IMR-90 (cell line): ENCODE results near the gene FAM53C. TPM values are rescaled to one million over a fixed set of nuclear protein-coding genes. Genes with fewer than 3 reads are reported as not detected.

Source experiments
- ATAC-seq: fragments of 200-7000 bp; cut with Tn5 transposase; 2 replicates; pipeline ENCODE4 v1.9.1; 2020; ENCODE audit warnings: low read depth, mild to moderate bottlenecking, moderate library complexity
- BruUV-seq: library from RNA; stranded (reverse); fragments of 400-500 nt; replicated peaks from 2 replicates; lab custom pipeline; 2021; lab: Mats Ljungman, UMichigan
- CTCF ChIA-PET: fragments of 300-600 bp; formaldehyde crosslinking; extraction: SDS; loops from one replicate; lab custom pipeline; 2021; ENCODE audit warnings: antibody characterized with exemption; lab: Yijun Ruan, JAX
- POLR2A ChIA-PET: fragments of 300-600 bp; sonication (Branson Sonifier 250); formaldehyde crosslinking; loops from one replicate; lab custom pipeline; 2022; ENCODE audit warnings: antibody characterized with exemption; ENCODE audit not compliant: unreplicated experiment; lab: Charles Lee
- DNase-seq: peaks from one replicate; pipeline ENCODE4 v3.0.0; 2013
- H2AFZ ChIP-seq: replicated peaks from 2 replicates; pipeline ENCODE3; 2013; ENCODE audit warnings: low read length, mild to moderate bottlenecking; ENCODE audit not compliant: poor library complexity
- H2AK5ac ChIP-seq: 2 replicates; pipeline ENCODE4 v1.6.1; 2013; ENCODE audit warnings: low read depth, low read length, inconsistent platforms
- H2AK9ac ChIP-seq: replicated peaks from 2 replicates; pipeline ENCODE3; 2013; ENCODE audit warnings: mild to moderate bottlenecking, low read depth, low read length, moderate library complexity; ENCODE audit not compliant: poor library complexity
- H2BK120ac ChIP-seq: 2 replicates; pipeline ENCODE4 v1.6.1; 2013; ENCODE audit warnings: low read depth, low read length, inconsistent platforms
- H2BK15ac ChIP-seq: 3 replicates; pipeline ENCODE4 v1.6.1; 2013; ENCODE audit warnings: low read depth, low read length, inconsistent platforms
- H2BK20ac ChIP-seq: 2 replicates; pipeline ENCODE4 v1.6.1; 2013; ENCODE audit warnings: low read depth, mild to moderate bottlenecking, inconsistent platforms, low read length, moderate library complexity
- H2BK5ac ChIP-seq: 2 replicates; pipeline ENCODE4 v1.6.1; 2013; ENCODE audit warnings: mild to moderate bottlenecking, low read depth, low read length, inconsistent platforms; ENCODE audit not compliant: poor library complexity, severe bottlenecking
- H3K14ac ChIP-seq: replicated peaks from 2 replicates; pipeline ENCODE4 v1.6.1; 2013; ENCODE audit warnings: low read depth, low read length, inconsistent platforms
- H3K18ac ChIP-seq: 2 replicates; pipeline ENCODE4 v1.6.1; 2013; ENCODE audit warnings: low read depth, low read length, control low read depth
- H3K23ac ChIP-seq: 2 replicates; pipeline ENCODE4 v1.6.1; 2013; ENCODE audit warnings: low read depth, low read length, inconsistent platforms
- H3K27ac ChIP-seq: 2 replicates; pipeline ENCODE4 v1.5.1; 2013; ENCODE audit warnings: mild to moderate bottlenecking, control low read depth, low read length; ENCODE audit not compliant: insufficient read depth
- H3K27me3 ChIP-seq: 2 replicates; pipeline ENCODE4 v1.6.1; 2013; ENCODE audit warnings: low read length; ENCODE audit not compliant: control insufficient read depth, insufficient read depth
- H3K36me3 ChIP-seq: 2 replicates; pipeline ENCODE4 v1.6.1; 2013; ENCODE audit warnings: low read length, mixed read lengths; ENCODE audit not compliant: control insufficient read depth, insufficient read depth
- H3K4ac ChIP-seq: 2 replicates; pipeline ENCODE4 v1.6.1; 2013; ENCODE audit warnings: low read depth, low read length, inconsistent platforms
- H3K4me1 ChIP-seq: 2 replicates; pipeline ENCODE4 v1.6.1; 2013; ENCODE audit warnings: low read length, mixed read lengths; ENCODE audit not compliant: control insufficient read depth, insufficient read depth
- H3K4me2 ChIP-seq: 2 replicates; pipeline ENCODE4 v1.6.1; 2013; ENCODE audit warnings: low read depth, mild to moderate bottlenecking, control low read depth, low read length, moderate library complexity
- H3K4me3 ChIP-seq: 2 replicates; pipeline ENCODE4 v1.5.1; 2013; ENCODE audit warnings: low read depth, mild to moderate bottlenecking, control low read depth, low read length, moderate library complexity; ENCODE audit not compliant: insufficient read depth
- H3K56ac ChIP-seq: 2 replicates; pipeline ENCODE4 v1.6.1; 2013; ENCODE audit warnings: low read length, inconsistent platforms; ENCODE audit not compliant: insufficient read depth; ENCODE audit errors: extremely low read depth
- H3K79me1 ChIP-seq, 2 experiments: 2 replicates each; pipeline ENCODE4 v1.6.1; 2013; ENCODE audit warnings: low read length in 2 of 2, inconsistent platforms in 1 of 2, low read depth in 1 of 2
- H3K9ac ChIP-seq: 2 replicates; pipeline ENCODE4 v1.6.1; 2013; ENCODE audit warnings: low read depth, low read length, control low read depth
- H3K9me1 ChIP-seq: 2 replicates; pipeline ENCODE4 v1.6.1; 2013; ENCODE audit warnings: low read length, inconsistent platforms; ENCODE audit not compliant: insufficient read depth
- H3K9me3 ChIP-seq: 2 replicates; pipeline ENCODE4 v1.6.1; 2013; ENCODE audit warnings: low read length; ENCODE audit not compliant: control insufficient read depth, insufficient read depth
- H4K20me1 ChIP-seq: 2 replicates; pipeline ENCODE4 v1.6.1; 2013; ENCODE audit warnings: low read length, inconsistent platforms; ENCODE audit not compliant: insufficient read depth
- H4K5ac ChIP-seq: 2 replicates; pipeline ENCODE4 v1.6.1; 2013; ENCODE audit warnings: mild to moderate bottlenecking, low read depth, low read length, control low read depth
- H4K8ac ChIP-seq, 2 experiments: 2 replicates each; pipeline ENCODE4 v1.6.1; 2013; ENCODE audit warnings: low read depth in 2 of 2, low read length in 2 of 2, control low read depth in 1 of 2, inconsistent platforms in 1 of 2
- H4K91ac ChIP-seq: 2 replicates; pipeline ENCODE4 v1.6.1; 2013; ENCODE audit warnings: low read depth, low read length, inconsistent platforms; ENCODE audit not compliant: insufficient read depth
- CEBPB ChIP-seq: IDR thresholded peaks from 2 replicates; pipeline ENCODE4 v1.6.1; 2012; ENCODE audit warnings: low read depth, low read length, improper control_type of control experiment
- CHD1 ChIP-seq: IDR thresholded peaks from 2 replicates; pipeline ENCODE4 v1.6.1; 2012; ENCODE audit warnings: low read depth, low read length, improper control_type of control experiment
- CTCF ChIP-seq: conservative IDR thresholded peaks from 2 replicates; pipeline ENCODE4 v1.5.1; 2012; ENCODE audit warnings: mild to moderate bottlenecking, low read depth, low read length, improper control_type of control experiment
- MAFK ChIP-seq: IDR thresholded peaks from 2 replicates; pipeline ENCODE4 v1.6.1; 2012; ENCODE audit warnings: low read depth, low read length, improper control_type of control experiment
- MAZ ChIP-seq: IDR thresholded peaks from 2 replicates; pipeline ENCODE4 v1.6.1; 2012; ENCODE audit warnings: low read depth, mild to moderate bottlenecking, low read length, improper control_type of control experiment, moderate library complexity, borderline replicate concordance
- NFE2L2 ChIP-seq: fragments of 150-350 bp; IDR thresholded peaks from 2 replicates; pipeline ENCODE4 v1.6.1; 2016; ENCODE audit warnings: low read depth, mild to moderate bottlenecking, low read length
- POLR2A ChIP-seq: IDR thresholded peaks from 2 replicates; pipeline ENCODE4 v1.6.1; 2012; ENCODE audit warnings: mild to moderate bottlenecking, low read depth, low read length
- RAD21 ChIP-seq: IDR thresholded peaks from 2 replicates; pipeline ENCODE4 v1.6.1; 2012; ENCODE audit warnings: low read length, improper control_type of control experiment
- RFX5 ChIP-seq: IDR thresholded peaks from 2 replicates; pipeline ENCODE4 v1.8.0; 2012; ENCODE audit warnings: low read depth, mild to moderate bottlenecking, low read length, moderate library complexity
- whole genome bisulfite sequencing, 2 experiments: methylation state at CpG; one replicate each; pipeline versions ENCODE4 v1.1.5 to v1.1.7; 2013; ENCODE audit warnings: missing lambda C conversion rate in 2 of 2; ENCODE audit not compliant: insufficient read length in 1 of 2; ENCODE audit errors: extremely low coverage in 2 of 2; 5-methylcytosine and 5-hydroxymethylcytosine counted together
- dilution Hi-C: fragments of 300-500 bp; cut with HindIII; formaldehyde crosslinking; loops from one replicate; pipeline ENCODE4 v1.14.3; 2018; ENCODE audit warnings: low sequenced_read_pairs; ENCODE audit not compliant: unreplicated experiment
- in situ Hi-C: fragments of 300-500 bp; cut with MboI; formaldehyde crosslinking; loops from 3 replicates; pipeline ENCODE4 v1.14.3; 2019; ENCODE audit warnings: low sequenced_read_pairs, inconsistent platforms, mixed read lengths
- intact Hi-C: fragments of 100-400 bp; cut with micrococcal nuclease; formaldehyde crosslinking; loops from 2 replicates; pipeline ENCODE4 v1.10.0; 2022
- polyA plus RNA-seq, 3 experiments: library from polyadenylated mRNA; depleted of rRNA; stranded (reverse); fragments of >200 nt; gene quantifications; 2 replicates each; pipeline ENCODE4 v1.2.3, GENCODE V29; 2012; ENCODE audit warnings: low replicate concordance in 1 of 3
- total RNA-seq: library from RNA; depleted of rRNA; stranded (reverse); fragments of >200 nt; gene quantifications from 2 replicates; pipeline ENCODE4 v1.2.3, GENCODE V29; 2012
- TF ChIP-seq, protein P1 (sequence below): fragments of 150-350 bp; IDR thresholded peaks from 2 replicates; pipeline ENCODE4 v1.6.1; 2016; ENCODE audit warnings: low read depth, mild to moderate bottlenecking, low read length, moderate library complexity, borderline replicate concordance
- TF ChIP-seq, protein P2 (sequence below): fragments of 150-350 bp; IDR thresholded peaks from 2 replicates; pipeline ENCODE4 v1.6.1; 2017; ENCODE audit warnings: mild to moderate bottlenecking, antibody characterized with exemption, low read length, low read depth

Gene FAM53C
- total and polyA plus RNA-seq, 2 of the 4 experiments (the other 2 are of a cell fraction), result 21.5 to 25.6 TPM

DNA sequence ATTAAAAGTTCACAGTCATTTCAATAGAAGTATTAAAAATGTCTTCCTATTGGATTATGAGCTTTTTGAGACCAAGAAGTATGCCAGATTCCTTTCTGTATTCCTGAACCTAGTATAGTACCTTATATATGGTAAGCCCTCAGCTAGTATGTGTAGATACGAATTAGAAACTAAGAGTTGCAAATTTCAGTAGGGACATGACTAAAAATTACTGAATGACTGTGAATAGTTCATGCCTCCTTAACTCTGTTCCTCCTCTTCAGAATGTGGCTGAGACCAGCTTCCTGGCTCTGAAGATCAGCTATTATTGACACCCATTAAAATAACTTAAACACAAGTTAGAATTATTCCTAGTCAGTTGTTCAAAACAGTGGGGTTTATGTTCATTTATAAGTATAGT lies 34.2 kb downstream of the FAM53C start:
- ChIA-PET CTCF (interaction anchor here (1.1 to 1.5 kb wide), 2 partner anchors 19 to 20 kb away, joined by 4 to 5 read pairs; partner anchors contain the start of gene KDM3B), POLR2A (no interaction called here)
- no peak overlapping the region for H3K18ac ChIP-seq
- H3K56ac ChIP-seq, result no peak overlapping the region
- H3K4ac ChIP-seq, result no peak overlapping the region
- no peak overlapping the region for H2AFZ ChIP-seq
- no peaks in the 10 kb centered on the region for H3K9me3 ChIP-seq
- no peak overlapping the region for H2AK5ac ChIP-seq
- H3K79me1 ChIP-seq, result peaks cover 30 to 52% of the 10 kb centered on the region in 2 experiments
- WGBS, 2 experiments, result no CpG with 5 or more reads among the region's 1 CpG
- H3K14ac ChIP-seq, result no peak overlapping the region
- no peak overlapping the region for H2BK15ac ChIP-seq
- no peak overlapping the region for H4K5ac ChIP-seq
- no TSS peak for BruUV-seq
- H2BK5ac ChIP-seq, result no peak overlapping the region
- no peak overlapping the region for H3K4me3 ChIP-seq
- no peak overlapping the region for H2AK9ac ChIP-seq
- H4K20me1 ChIP-seq, result peaks cover 21% of the 10 kb centered on the region
- peaks cover 19% of the 10 kb centered on the region for H3K36me3 ChIP-seq
- no peak overlapping the region for H4K8ac ChIP-seq
- H3K9ac ChIP-seq, result no peak overlapping the region
- ATAC-seq (no peak), DNase-seq (no peak)
- H3K27me3 ChIP-seq, result no peaks in the 10 kb centered on the region
- no peak overlapping the region for H3K23ac ChIP-seq
- peaks cover 7% of the 10 kb centered on the region; the same call in 1 of the 2 replicates for H3K9me1 ChIP-seq
- TF ChIP-seq NFE2L2 (no peak), MAFK (no peak), RAD21 (no peak), CEBPB (no peak), CHD1 (no peak), POLR2A (no peak), MAZ (no peak), CTCF (no peak), RFX5 (no peak)
- TF ChIP-seq, protein P1, sequence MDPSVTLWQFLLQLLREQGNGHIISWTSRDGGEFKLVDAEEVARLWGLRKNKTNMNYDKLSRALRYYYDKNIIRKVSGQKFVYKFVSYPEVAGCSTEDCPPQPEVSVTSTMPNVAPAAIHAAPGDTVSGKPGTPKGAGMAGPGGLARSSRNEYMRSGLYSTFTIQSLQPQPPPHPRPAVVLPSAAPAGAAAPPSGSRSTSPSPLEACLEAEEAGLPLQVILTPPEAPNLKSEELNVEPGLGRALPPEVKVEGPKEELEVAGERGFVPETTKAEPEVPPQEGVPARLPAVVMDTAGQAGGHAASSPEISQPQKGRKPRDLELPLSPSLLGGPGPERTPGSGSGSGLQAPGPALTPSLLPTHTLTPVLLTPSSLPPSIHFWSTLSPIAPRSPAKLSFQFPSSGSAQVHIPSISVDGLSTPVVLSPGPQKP, result no peak
- TF ChIP-seq, protein P2, sequence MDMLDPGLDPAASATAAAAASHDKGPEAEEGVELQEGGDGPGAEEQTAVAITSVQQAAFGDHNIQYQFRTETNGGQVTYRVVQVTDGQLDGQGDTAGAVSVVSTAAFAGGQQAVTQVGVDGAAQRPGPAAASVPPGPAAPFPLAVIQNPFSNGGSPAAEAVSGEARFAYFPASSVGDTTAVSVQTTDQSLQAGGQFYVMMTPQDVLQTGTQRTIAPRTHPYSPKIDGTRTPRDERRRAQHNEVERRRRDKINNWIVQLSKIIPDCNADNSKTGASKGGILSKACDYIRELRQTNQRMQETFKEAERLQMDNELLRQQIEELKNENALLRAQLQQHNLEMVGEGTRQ, result no peak
- H3K4me1 ChIP-seq, result peaks cover 4% of the 10 kb centered on the region; the same call in 1 of the 2 replicates
- intact Hi-C loops, result no loop called here
- in situ Hi-C loops, result no loop called here
- no peak overlapping the region for H4K91ac ChIP-seq
- H3K27ac ChIP-seq, result no peak overlapping the region
- dilution Hi-C loops, result no loop called here
- no peak overlapping the region for H2BK20ac ChIP-seq
- no peak overlapping the region for H2BK120ac ChIP-seq
- no peak overlapping the region for H3K4me2 ChIP-seq
